H1 (cell line): Measurements from ENCODE around the gene CAMK2A.

Source experiments
- EP300 ChIP-seq, 2 experiments: IDR thresholded peaks; 1 replicate in 1 of 2; 2 replicates in 1 of 2; pipeline ENCODE4 v1.6.1; 2011 to 2012; ENCODE audit warnings: low read depth in 2 of 2, low read length in 2 of 2, mild to moderate bottlenecking in 2 of 2, borderline replicate concordance in 1 of 2, inconsistent platforms in 1 of 2, moderate library complexity in 1 of 2
- EZH2 ChIP-seq: fragments of 200-600 bp; sonication (generic); IDR thresholded peaks from 2 replicates; pipeline ENCODE4 v1.7.1; 2012; ENCODE audit warnings: low read depth, mild to moderate bottlenecking, moderate library complexity, low read length, inconsistent platforms; ENCODE audit not compliant: severe bottlenecking
- HDAC6 ChIP-seq: IDR thresholded peaks from one replicate; pipeline ENCODE4 v1.7.1; 2012; ENCODE audit warnings: low read depth, mild to moderate bottlenecking, inconsistent platforms, low read length, moderate library complexity
- KDM4A ChIP-seq: IDR thresholded peaks from one replicate; pipeline ENCODE4 v1.7.1; 2012; ENCODE audit warnings: low read depth, mild to moderate bottlenecking, moderate library complexity, low read length, inconsistent platforms; ENCODE audit not compliant: severe bottlenecking
- POLR2A ChIP-seq, 2 experiments: IDR thresholded peaks; 1 replicate in 1 of 2; 2 replicates in 1 of 2; pipeline ENCODE4 v1.6.1; 2011; ENCODE audit warnings: low read depth in 2 of 2, low read length in 2 of 2, mild to moderate bottlenecking in 2 of 2; ENCODE audit errors: control extremely low read depth in 1 of 2
- TAF1 ChIP-seq: IDR thresholded peaks from 2 replicates; pipeline ENCODE4 v1.6.1; 2011; ENCODE audit warnings: mild to moderate bottlenecking, low read depth, low read length
- TF ChIP-seq, protein P1 (sequence below), 3 experiments: IDR thresholded peaks; 1 replicate in 2 of 3; 2 replicates in 1 of 3; pipeline versions ENCODE4 v1.5.1 to v1.6.1; 2011; ENCODE audit warnings: low read length in 3 of 3, mild to moderate bottlenecking in 3 of 3, inconsistent platforms in 2 of 3, low read depth in 1 of 3, moderate library complexity in 1 of 3; ENCODE audit not compliant: insufficient read depth in 1 of 3; ENCODE audit errors: control extremely low read depth in 1 of 3
- TF ChIP-seq, protein P2 (sequence below): IDR thresholded peaks from 2 replicates; pipeline ENCODE4 v1.6.1; 2012; ENCODE audit warnings: inconsistent platforms

DNA sequence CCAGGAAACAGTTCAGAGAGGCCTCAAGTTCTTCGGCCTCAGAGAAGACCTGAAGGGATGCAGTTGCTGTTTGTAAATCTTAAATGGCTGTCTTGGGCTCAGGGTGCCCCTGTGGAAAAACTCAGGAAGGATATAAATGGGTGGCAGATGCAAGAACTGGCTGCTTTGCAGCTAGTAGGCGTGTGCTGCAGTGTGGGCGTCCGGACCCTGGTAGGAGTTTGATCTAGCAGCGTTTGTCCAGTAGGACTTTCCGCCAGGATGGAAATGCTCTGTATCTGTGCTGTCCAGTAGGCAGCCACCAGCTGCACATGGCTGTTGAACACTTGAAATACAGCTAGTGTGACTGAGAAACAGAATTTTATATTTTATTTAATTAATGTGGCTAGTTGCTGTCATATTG lies 115.3 kb downstream of the CAMK2A start:
- TF ChIP-seq, protein P1, sequence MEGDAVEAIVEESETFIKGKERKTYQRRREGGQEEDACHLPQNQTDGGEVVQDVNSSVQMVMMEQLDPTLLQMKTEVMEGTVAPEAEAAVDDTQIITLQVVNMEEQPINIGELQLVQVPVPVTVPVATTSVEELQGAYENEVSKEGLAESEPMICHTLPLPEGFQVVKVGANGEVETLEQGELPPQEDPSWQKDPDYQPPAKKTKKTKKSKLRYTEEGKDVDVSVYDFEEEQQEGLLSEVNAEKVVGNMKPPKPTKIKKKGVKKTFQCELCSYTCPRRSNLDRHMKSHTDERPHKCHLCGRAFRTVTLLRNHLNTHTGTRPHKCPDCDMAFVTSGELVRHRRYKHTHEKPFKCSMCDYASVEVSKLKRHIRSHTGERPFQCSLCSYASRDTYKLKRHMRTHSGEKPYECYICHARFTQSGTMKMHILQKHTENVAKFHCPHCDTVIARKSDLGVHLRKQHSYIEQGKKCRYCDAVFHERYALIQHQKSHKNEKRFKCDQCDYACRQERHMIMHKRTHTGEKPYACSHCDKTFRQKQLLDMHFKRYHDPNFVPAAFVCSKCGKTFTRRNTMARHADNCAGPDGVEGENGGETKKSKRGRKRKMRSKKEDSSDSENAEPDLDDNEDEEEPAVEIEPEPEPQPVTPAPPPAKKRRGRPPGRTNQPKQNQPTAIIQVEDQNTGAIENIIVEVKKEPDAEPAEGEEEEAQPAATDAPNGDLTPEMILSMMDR (IDR thresholded peaks at IDR 0.05; ENCODE audit: control extremely low read depth in 1 of 3, insufficient read depth in 1 of 3, low read depth in 1 of 3, low read length in 3 of 3), result no peak
- TF ChIP-seq HDAC6 (no peak), TAF1 (no peak), POLR2A (IDR thresholded peaks at IDR 0.05; ENCODE audit: control extremely low read depth in 1 of 2, low read depth in 2 of 2, low read length in 2 of 2) (no peak), EZH2 (no peak), EP300 (IDR thresholded peaks at IDR 0.05; ENCODE audit: borderline replicate concordance in 1 of 2, low read depth in 2 of 2, low read length in 2 of 2) (no peak), KDM4A (no peak)
- TF ChIP-seq, protein P2, sequence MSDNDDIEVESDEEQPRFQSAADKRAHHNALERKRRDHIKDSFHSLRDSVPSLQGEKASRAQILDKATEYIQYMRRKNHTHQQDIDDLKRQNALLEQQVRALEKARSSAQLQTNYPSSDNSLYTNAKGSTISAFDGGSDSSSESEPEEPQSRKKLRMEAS, result no peak
